SIG-M5 (cell line): ENCODE data around the gene CEP97.

Source experiments
- DNase-seq: peaks from one replicate; lab custom pipeline; 2025; lab: John Stamatoyannopoulos, UW

The CEP97 gene

DNA sequence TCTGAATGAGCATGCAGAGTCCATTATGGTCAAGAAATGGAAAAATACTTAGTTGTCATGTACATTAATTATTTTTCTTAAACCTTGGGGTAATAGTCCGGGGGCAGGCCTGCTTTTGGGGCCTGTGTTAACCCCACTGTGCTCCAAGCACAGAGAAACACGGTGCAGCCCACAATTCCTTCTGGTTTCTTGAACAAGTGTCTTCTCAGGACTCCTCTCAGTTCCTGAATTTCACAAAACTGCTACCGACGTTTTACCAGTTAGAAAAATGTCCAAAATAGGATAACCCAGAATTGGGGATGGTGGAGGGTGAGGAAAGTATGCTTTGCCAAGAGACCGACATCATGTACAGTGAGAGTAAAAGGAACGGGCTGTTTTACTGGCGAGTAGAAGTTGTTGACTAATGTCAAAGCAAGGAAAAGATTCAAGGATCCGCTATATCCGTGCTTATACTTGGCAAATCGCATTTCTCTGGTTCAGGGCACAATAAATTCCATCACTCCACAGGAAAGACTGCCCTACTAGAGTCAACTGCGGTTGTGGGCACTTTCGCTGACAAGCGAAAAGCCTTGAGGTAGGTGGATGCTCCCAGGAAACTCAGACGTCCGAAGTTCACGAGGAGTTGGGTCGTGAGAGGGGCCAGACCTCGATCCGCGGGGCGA, 54.1 kb downstream of the CEP97 start:
- no peak for DNase-seq

DNA sequence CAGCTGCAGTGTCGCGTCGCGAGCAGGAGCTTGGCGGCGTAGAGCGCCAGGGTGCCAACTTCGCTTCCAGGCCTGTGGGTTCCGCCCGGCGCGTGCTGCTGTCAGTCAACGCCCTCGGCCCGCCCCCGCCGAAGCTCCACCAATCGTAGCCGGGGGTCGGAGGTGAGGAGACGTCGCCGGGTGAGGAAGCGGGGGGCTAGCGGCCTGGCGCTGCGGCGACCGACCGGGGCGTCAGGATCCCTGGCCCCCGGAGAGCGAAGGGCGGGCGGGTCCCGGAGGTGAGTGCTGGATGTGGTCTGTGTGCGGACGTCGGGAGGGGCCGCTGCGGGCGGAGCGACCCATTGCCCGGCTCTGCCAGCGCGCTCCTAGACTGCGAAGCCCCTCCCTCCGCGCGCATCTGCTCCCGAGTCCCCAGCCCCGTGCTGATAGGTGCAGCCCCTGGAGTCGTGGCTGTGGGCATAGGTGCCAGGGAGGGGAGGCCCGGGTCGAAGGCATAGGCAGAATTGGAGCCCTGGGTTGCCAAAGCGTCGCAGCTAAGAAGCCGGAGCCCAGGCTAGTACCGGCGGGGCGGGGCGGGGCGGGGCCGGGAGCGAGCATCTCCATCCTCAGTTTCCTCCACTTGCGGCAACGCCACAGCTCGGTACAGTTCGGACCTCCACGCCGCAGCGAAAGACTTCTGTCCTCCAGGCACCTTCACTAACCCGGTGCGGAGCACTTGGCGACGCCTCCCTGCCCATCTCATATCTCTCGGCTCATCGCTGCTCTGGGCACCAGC, 54.8 kb downstream of the CEP97 start, which contains the start of gene NXPE3:
TSS of gene NXPE3 (plus strand) at position 165 of the 775 bp plus-strand sequence. CDS start 6,386 bp downstream, outside the sequence.
- DNase-seq, result no peak

DNA sequence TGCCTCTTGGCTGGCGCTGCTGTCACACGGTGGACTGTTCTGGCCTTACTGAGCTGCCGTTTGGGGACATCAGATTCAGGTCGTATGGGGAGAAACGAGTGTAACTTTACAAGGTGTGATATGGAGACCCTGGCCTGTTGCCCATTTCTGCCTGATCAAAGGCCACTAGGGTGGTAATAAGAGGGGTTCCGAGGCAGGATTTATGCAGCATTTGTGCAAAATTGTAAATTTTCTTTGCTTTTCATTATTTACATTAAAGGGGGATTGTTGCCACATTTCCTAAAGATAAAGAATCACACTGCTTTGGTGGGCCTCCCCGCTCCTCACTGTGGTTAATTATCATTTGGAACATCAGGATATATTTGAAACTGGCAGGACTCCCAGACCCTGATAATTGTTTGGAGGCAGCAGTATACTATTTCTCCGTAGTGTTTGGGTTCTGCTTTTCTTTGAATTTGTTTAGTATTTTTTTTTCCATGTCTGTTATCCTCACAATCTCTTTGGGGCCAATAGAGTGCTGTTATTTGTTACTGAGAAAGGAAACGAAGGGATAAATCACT, 55.5 kb downstream of the CEP97 start:
- no peak for DNase-seq

GRCh38 chr3:101780661-101781060, 56.2 kb downstream of the CEP97 start:
- no peak for DNase-seq

DNA sequence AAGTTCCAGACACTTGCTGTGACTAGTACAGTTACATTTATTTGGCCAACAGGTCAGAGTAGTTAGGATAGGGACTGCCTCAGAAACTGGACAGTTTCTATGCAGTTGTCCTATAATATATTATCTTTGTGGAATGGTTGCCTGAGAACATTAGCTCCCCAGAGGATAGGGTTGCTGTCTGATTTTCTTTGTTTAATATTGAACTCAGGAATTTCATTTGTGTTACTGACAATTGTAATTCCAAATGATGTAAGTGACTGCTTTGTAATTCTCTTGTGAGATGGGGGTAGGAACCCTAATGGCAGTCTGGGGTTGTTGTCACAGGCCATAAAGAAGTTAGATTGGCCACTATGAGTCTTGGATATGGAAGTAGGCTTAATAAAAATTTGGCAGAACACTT, 56.8 kb downstream of the CEP97 start:
- DNase-seq, result no peak

DNA sequence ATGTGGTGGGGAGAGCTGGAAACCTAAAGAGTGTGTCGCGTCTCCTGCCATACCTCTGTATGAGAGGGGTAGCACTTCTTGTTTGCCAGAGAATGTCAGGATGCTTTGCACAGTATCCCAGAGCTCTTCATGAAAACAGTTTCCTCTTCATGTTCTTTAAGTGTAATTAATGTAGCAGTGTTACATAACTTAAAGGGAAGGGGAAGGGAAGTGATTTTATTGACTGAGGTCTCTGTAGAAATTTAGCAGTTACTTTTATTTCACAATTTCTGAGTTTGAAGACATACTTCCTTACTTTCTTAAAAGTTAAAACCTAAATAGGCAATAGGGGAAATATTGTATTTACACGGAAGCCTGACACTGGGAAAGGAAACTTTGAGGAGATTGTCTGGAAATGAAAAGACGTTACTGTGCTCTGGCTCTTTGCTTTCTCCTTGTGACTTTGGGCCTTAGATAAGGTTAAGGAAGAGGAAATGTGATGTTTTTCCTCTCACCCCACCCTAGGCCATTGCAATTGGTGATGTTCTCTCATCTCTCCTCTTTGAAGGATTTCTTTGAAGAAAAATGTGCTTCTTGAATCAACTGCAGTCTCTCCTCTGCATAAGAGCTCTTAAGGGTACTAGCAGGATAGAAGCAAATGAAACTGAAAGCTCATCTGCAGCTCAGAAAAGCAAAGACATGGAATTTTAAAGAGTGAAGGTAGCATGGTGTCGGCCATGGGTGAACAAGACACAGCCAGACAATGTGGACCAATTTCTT, 60.6 kb downstream of the CEP97 start:
- DNase-seq, result peak; percentile 64

- DNase-seq, result no peak
These were observed 67.4 kb downstream of the CEP97 start for GRCh38 chr3:101791778-101792177.

DNA sequence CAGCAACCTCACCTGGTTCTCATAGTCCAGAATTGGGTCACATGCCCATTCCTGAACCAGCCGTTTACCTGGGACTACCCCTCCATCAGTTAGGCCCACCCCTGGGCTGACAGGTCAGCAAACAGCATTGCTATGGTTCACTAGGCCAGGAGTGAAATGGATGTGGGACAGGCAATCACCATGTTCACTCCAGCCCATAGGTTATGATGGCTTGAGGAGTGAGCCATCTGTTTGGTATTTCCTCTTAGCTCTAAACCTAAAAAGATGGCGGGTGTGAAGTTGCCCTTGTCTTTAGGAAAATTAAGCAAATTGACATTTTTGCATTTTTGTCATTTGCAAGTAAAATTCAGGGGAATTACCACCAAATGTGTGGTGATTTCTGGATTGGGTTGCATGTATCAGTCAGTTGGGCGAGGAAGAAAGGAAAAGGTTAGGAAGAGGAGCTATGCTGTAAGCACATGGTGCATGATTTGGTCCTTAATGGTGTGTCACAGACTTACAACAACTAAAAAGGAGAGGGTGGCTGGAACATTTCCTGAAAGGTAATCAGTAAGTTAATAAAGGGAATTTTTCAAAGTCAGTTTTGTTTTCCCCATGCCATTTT, 71.8 kb downstream of the CEP97 start:
- DNase-seq, result no peak

- no peak for DNase-seq
These were observed 76.8 kb downstream of the CEP97 start for GRCh38 chr3:101801174-101801573.

DNA sequence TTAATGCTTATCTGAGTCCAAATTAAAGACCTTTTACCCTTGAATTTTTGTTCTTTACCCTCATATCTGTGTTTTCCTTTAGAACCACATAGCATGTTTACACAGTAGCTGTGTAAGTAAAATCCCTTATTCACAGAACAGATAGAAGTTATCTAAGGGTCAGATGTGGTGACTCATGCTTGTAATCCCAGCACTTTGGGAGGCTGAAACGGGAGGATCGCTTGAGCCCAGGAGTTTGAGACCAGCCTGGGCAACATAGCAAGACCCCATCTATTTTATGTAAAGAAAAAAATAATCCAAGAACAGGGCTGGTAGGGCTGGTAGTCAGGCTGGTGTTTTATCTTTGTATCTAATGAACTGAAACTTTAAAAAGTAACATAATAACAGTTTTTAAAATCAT, 77.8 kb downstream of the CEP97 start:
- DNase-seq, result no peak

GRCh38 chr3:101803173-101803782, 78.9 kb downstream of the CEP97 start:
- DNase-seq, result peak; percentile 31

DNA sequence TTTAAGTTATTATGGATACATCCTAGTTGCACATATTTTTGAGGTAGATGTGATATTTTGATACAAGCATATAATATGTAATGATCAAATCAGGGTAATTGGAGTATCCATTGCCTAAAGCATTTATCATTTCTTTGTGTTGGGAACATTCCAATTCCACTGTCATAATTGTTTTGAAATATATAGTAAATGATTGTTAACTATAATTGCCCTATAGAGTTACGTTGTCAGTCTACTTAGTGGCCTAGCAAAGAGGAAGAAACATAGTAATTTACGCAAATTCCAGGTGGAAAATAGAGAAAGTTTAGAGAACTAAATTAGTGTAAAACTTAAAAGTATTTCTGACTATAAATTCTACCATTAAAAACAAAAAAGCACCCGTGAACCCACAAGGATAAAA, 79.5 kb downstream of the CEP97 start:
- no peak for DNase-seq

DNA sequence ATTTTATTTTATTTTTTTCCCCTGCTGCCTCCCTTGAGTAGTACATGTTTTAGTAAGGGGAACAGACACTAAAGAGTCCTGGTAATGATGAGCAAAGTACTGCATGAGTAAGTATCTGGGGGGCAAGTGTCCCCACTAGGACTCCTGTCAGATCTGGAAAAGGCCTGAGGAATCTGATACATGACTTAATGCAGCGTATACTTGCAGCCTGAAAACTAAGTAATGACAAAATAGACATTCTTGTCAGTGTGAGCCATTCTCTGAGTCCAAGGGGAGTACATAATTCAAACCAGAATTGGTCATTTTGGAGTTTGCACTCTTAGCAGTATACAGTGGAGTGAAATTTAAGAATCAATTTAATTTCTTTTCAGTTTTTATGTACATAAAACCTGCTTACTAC, 82.1 kb downstream of the CEP97 start:
- no peak for DNase-seq

DNA sequence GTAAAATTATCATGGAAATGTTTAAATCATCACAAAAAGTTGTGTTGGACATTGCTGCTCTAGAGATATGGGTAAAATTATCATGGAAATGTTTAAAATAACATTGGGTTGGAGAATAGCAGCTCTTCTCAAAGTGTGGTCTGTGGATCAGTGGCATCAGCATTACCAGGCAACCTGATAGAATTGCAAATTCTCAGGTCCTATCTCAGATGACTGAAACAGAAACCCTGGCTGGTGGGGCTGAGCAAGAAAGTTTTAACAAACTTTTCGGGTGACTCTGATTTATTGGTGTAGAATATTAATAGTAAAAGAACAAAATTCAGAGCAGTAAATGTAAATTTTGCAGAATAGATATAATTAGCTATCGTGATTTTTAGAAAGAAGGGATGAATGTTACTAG, 83.5 kb downstream of the CEP97 start:
- no peak for DNase-seq

DNA sequence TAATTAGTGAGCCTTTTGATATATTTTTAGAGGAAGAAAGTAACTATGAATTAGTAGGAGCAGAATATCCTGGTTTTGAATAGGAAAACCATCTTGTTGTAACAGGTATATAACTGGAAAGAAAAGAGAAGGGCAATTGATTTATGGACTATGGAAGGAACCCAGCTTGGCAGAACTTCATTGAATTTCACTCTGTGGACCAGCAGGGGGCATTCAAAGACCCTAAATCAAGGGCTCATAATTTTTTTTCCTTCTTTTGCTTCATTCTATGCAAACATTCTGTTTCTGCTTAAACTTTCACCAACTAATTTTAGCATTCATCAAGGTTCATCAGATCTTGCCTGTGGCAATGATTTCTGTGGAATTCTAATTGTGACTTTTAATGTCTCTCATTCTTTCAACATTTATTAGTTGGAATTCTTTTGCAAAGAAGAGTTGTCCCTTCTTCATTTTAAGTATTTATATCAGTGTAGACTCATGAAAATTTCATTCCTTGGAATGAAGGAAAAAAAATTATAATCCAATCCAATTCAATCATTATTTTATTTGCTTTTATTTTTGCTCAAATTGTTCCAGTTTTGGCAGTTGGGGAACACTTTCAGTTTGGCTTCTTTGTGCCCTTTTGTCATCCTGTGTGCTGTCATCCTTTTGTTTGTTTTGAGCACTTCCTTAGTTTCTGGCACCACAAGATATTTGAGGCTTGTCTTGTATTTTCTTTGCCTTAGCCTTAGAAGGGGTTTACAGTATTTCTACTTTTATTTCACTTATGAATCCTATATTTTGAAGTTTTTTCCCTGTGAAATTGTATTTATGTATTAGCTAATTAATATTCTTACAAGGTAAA, 85.0 kb downstream of the CEP97 start:
- DNase-seq, result peak; percentile 27

DNA sequence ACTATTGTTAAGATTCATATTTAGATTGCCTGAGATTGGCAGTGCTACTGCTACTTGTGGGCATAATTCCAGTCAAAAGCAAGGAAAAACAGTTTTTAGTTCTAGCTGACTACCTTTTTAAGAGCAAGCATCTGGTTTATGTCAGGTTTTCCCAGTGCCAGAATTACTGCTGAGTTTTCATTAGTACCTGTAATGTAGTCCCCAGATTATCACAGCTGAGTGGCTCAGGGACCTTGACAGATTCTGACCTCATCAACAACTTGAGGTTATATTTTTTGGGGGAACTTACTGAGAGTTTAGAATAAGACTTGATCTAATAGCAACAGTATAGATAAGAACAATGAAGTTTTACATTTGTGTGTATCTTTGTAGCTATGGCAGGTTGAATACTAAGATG, 85.6 kb downstream of the CEP97 start:
- no peak for DNase-seq

DNA sequence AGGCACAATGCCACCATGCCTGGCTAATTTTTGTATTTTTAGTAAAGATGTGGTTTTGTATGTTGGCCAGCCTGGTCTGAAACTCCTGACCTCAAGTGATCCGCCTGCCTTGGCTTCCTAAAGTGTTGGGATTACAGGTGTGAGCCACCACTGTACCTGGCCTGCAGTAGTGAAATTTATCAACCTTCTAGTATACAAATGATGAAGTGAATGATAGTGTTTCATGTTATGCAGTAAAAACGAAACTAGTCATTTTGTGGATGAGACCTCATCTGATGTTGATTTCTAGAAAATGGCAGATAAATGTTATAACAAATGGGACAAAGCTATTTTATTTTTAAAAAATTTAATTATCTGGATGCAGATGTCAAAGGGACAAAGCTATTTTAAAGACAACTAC, 87.5 kb downstream of the CEP97 start:
- DNase-seq, result no peak

GRCh38 chr3:101812895-101813294, 88.5 kb downstream of the CEP97 start:
- DNase-seq, result no peak

DNA sequence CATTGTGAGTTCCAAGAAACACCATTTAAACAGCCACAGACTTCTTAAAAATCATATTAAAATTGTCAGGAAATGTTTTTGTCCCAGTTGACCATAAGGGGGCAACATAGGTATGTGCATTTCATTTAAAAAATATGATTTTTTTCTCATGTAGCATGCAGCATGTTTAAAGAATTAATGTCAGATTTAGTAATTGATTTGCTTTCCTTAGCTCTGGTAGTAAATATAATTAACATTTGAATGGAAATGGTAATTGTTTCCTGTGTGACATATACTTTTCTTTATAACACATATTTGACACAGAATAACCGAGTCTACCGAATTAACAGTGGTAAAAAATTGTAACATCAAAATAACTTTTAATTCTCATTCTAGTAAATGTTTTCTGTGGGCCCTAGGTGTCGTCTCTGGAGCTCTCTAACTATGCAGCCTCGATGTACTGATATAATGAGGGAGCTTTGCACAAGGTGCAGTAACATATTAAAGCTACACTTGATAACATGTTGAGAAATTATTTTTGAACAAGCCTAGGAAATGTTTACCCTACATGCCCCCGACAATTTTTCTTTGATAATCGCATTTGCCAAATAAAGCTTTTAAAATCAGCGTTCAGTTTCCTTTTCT, 89.5 kb downstream of the CEP97 start:
- no peak for DNase-seq

- no peak for DNase-seq
These were observed 90.4 kb downstream of the CEP97 start for GRCh38 chr3:101814835-101815234.
